ENCODE measurements around the gene MPPE1. TPM values are rescaled to one million over a fixed set of nuclear protein-coding genes. Genes with fewer than 3 reads are reported as not detected.

MPPE1 gene
- total RNA-seq, 1 experiment from 2014 or later: 15.7 TPM

GRCh38 chr18:11851806-11852337 is 56.2 kb downstream of the MPPE1 start:
- DNase-seq (ENCODE audit: unreplicated experiment): peak; percentile 34
- peak overlapping the region; percentile 96 for H3K4me3 Mint-ChIP-seq (ENCODE audit: unreplicated experiment)
- CTCF ChIA-PET: interaction anchor here (0.6 kb wide), 2 partner anchors 9 to 144 kb away, joined by 3 read pairs; no protein-coding TSS in a partner anchor
- H3K36me3 Mint-ChIP-seq (ENCODE audit: insufficient read depth, unreplicated experiment): peaks cover 52% of the 10 kb centered on the region
- peaks cover 13% of the 10 kb centered on the region for H3K4me1 Mint-ChIP-seq (ENCODE audit: insufficient read depth, unreplicated experiment)
- BruUV-seq (replicated peaks): TSS peak; percentile 75
- H3K27me3 Mint-ChIP-seq (ENCODE audit: insufficient read depth, unreplicated experiment): no peaks in the 10 kb centered on the region
- TF ChIP-seq CTCF (IDR thresholded peaks at IDR 0.05; ENCODE audit: unreplicated experiment): no peak
- intact Hi-C loops (cut with micrococcal nuclease): loop anchor here (5.0 kb wide), 2 partner anchors 120 to 130 kb away; partner anchors contain the start of gene IMPA2
- H3K9me3 Mint-ChIP-seq (ENCODE audit: unreplicated experiment): no peaks in the 10 kb centered on the region
- POLR2A ChIA-PET: interaction anchor here (0.6 to 2.8 kb wide), 13 partner anchors 9 to 1939 kb away, joined by 3 to 20 read pairs (median 3); partner anchors contain the start of genes IMPA2 and VAPA
- H3K27ac Mint-ChIP-seq (ENCODE audit: low read depth, unreplicated experiment): peak overlapping the region; percentile 99

- ChIA-PET POLR2A (interaction anchor here (0.7 to 4.1 kb wide), 32 partner anchors 8 to 525 kb away, joined by 3 to 35 read pairs (median 4); partner anchors contain the start of genes AFG3L2, GNAL, IMPA2 and MPPE1), CTCF (no interaction called here)
- no TSS peak for BruUV-seq (replicated peaks)
- intact Hi-C loops (cut with micrococcal nuclease): loop anchor here (5.0 kb wide), 2 partner anchors 119 to 131 kb away; partner anchors contain the start of gene IMPA2
- no peaks in the 10 kb centered on the region for H3K27me3 Mint-ChIP-seq (ENCODE audit: insufficient read depth, unreplicated experiment)
- peak within 1 kb of the TSS; percentile 99 for H3K27ac Mint-ChIP-seq (ENCODE audit: low read depth, unreplicated experiment)
- DNase-seq (ENCODE audit: unreplicated experiment): peak; percentile 95
- H3K4me3 Mint-ChIP-seq (ENCODE audit: unreplicated experiment): peak within 1 kb of the TSS; percentile 96
- no peaks in the 10 kb centered on the region for H3K9me3 Mint-ChIP-seq (ENCODE audit: unreplicated experiment)
- H3K36me3 Mint-ChIP-seq (ENCODE audit: insufficient read depth, unreplicated experiment): peaks cover 52% of the 10 kb centered on the region
- no peak for TF ChIP-seq CTCF (IDR thresholded peaks at IDR 0.05; ENCODE audit: unreplicated experiment)
- H3K4me1 Mint-ChIP-seq (ENCODE audit: insufficient read depth, unreplicated experiment): peaks cover 12% of the 10 kb centered on the region
Measured at GRCh38 chr18:11851146-11851805, 56.8 kb downstream of the MPPE1 start, which contains the start of gene CHMP1B. TSS of gene CHMP1B (plus strand) at chr18:11851413. CDS start at chr18:11851512, 99 bp downstream.

- ChIA-PET POLR2A (interaction anchor here (0.6 to 4.1 kb wide), 32 partner anchors 8 to 526 kb away, joined by 3 to 35 read pairs (median 4); partner anchors contain the start of genes AFG3L2, GNAL, IMPA2 and MPPE1), CTCF (no interaction called here)
- Mint-ChIP-seq H3K4me1 (ENCODE audit: insufficient read depth, unreplicated experiment) (peaks cover 12% of the 10 kb centered on the region), H3K9me3 (ENCODE audit: unreplicated experiment) (no peaks in the 10 kb centered on the region), H3K27me3 (ENCODE audit: insufficient read depth, unreplicated experiment) (no peaks in the 10 kb centered on the region), H3K4me3 (ENCODE audit: unreplicated experiment) (peak overlapping the region; percentile 96), H3K36me3 (ENCODE audit: insufficient read depth, unreplicated experiment) (peaks cover 49% of the 10 kb centered on the region), H3K27ac (ENCODE audit: low read depth, unreplicated experiment) (peak overlapping the region; percentile 99)
- DNase-seq (ENCODE audit: unreplicated experiment): no peak
- intact Hi-C loops (cut with micrococcal nuclease): loop anchor here (5.0 kb wide), 2 partner anchors 118 to 132 kb away; partner anchors contain the start of gene IMPA2
- BruUV-seq (replicated peaks): TSS peak; percentile 86
- no peak for TF ChIP-seq CTCF (IDR thresholded peaks at IDR 0.05; ENCODE audit: unreplicated experiment)
Measured at GRCh38 chr18:11850821-11851145, 57.3 kb downstream of the MPPE1 start.

Data from MCF 10A (cell line).